ENCODE results near the gene CYREN. TPM values are rescaled to one million over a fixed set of nuclear protein-coding genes. Genes with fewer than 3 reads are reported as not detected.

CYREN gene
- total RNA-seq, 2 experiments from 2014 or later: 14.0 to 15.8 TPM

DNA sequence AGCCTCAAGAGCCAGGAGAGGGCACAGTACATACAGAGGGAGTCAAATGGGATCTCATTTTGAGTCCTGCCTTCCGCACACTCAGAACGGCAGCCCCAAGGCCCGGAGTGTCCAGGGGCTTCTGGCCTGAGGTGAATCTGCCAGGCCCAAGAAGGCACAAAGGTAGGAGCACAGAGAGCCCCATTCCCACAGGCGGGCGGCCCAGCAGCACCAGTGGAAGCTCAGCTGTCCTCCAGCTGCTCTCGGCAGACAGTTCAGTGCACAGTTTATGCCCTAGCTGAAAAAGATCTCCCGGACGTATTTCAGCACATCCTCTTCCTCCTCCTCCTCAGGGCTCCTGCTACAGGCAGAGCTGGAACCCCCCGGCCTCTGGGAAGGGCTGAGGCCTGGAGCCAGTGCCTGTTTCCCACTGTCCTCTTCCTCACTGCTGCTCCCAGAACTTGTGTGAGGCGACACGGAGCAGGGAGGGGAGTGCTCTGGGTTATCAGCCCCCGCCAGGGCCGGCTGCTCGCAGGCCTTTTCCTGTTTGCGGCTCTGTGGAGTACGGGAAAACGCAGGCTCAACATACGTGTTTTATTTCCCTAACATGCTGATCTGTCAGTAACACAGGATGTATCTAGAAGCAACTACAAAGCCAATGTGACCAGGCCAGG is 4.0 kb downstream of the CYREN start:
- peaks cover 46% of the 10 kb centered on the region for H3K4me1 Mint-ChIP-seq (ENCODE audit: low read depth)
- H3K4me3 Mint-ChIP-seq: peak overlapping the region; percentile 61

DNA sequence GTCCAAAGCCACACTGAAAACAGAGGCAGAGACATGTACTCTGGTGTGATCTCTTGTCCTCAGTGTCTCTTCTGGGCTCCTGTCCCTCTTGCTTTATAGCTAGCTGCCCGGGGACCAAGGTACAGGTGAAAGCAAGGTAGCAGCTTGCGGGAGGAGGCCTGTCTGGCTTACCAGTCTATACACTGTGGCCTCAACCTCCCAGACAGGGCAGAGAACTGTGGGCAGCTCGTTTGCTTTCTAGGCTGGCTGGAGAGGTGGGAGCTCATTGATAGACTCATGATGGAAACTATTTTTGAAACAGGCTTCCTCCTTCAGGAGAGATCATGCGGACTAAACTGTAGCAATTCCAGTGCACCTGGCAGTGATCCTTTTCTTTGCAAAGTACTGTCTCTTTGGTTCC is 4.6 kb downstream of the CYREN start:
- H3K27me3 Mint-ChIP-seq: no peaks in the 10 kb centered on the region
- Histone ChIP-seq H3K9me3 (ENCODE audit: control insufficient read depth in 1 of 2, insufficient read depth in 1 of 2, low read length in 2 of 2) (peaks cover 5 to 9% of the 10 kb centered on the region in 2 experiments), H3K27ac (ENCODE audit: low read depth in 1 of 2, low read length in 2 of 2) (no peak overlapping the region), H3K36me3 (ENCODE audit: insufficient read depth, low read length) (peaks cover 63% of the 10 kb centered on the region), H3K4me3 (ENCODE audit: low read length) (no peak overlapping the region), H3K27me3 (ENCODE audit: control insufficient read depth in 1 of 2, insufficient read depth in 2 of 2, low read length in 2 of 2) (no peaks in the 10 kb centered on the region), H3K4me1 (ENCODE audit: insufficient read depth, low read length) (peaks cover 43% of the 10 kb centered on the region)
- POLR2A ChIA-PET: interaction anchor here (1.6 to 5.3 kb wide), 2 partner anchors 18 to 179 kb away, joined by 4 to 35 read pairs; partner anchors contain the start of genes AGBL3 and TMEM140
- intact Hi-C loops (cut with DNase I, micrococcal nuclease): loop anchor here (2.0 to 10.0 kb wide), 6 partner anchors 15 to 711 kb away; partner anchors contain the start of genes WDR91 (in 2 of the 2), AKR1B1 (in 1 of the 2), BPGM (in 1 of the 2) and STMP1 (in 1 of the 2)
- H3K9me3 Mint-ChIP-seq: peaks cover 5% of the 10 kb centered on the region
- DNase-seq (no peak), ATAC-seq (ENCODE audit: poor library complexity) (no peak)
- H3K27ac Mint-ChIP-seq: peak overlapping the region; percentile 94
- peaks cover 86% of the 10 kb centered on the region for H3K36me3 Mint-ChIP-seq (ENCODE audit: low read depth)
- TF ChIP-seq, protein P1, sequence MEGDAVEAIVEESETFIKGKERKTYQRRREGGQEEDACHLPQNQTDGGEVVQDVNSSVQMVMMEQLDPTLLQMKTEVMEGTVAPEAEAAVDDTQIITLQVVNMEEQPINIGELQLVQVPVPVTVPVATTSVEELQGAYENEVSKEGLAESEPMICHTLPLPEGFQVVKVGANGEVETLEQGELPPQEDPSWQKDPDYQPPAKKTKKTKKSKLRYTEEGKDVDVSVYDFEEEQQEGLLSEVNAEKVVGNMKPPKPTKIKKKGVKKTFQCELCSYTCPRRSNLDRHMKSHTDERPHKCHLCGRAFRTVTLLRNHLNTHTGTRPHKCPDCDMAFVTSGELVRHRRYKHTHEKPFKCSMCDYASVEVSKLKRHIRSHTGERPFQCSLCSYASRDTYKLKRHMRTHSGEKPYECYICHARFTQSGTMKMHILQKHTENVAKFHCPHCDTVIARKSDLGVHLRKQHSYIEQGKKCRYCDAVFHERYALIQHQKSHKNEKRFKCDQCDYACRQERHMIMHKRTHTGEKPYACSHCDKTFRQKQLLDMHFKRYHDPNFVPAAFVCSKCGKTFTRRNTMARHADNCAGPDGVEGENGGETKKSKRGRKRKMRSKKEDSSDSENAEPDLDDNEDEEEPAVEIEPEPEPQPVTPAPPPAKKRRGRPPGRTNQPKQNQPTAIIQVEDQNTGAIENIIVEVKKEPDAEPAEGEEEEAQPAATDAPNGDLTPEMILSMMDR (IDR thresholded peaks at IDR 0.05): no peak
- H3K4me1 Mint-ChIP-seq (ENCODE audit: low read depth): peaks cover 43% of the 10 kb centered on the region
- no peak overlapping the region for H3K4me3 Mint-ChIP-seq
- CTCF ChIA-PET: interaction anchor here (0.7 to 1.5 kb wide), 2 partner anchors 34 to 180 kb away, joined by 3 to 4 read pairs; partner anchors contain the start of gene AGBL3

More for the DNA sequence above, 4.0 kb downstream of the CYREN start:
- H3K36me3 ChIP-seq (ENCODE audit: insufficient read depth, low read length): peaks cover 57% of the 10 kb centered on the region
- TF ChIP-seq, protein P1 (IDR thresholded peaks at IDR 0.05): no peak
- H3K27ac Mint-ChIP-seq: peak overlapping the region; percentile 94
- intact Hi-C loops (cut with DNase I, micrococcal nuclease): loop anchor here (2.0 to 10.0 kb wide), 6 partner anchors 16 to 712 kb away; partner anchors contain the start of genes WDR91 (in 2 of the 2), AKR1B1 (in 1 of the 2), BPGM (in 1 of the 2) and STMP1 (in 1 of the 2)
- ChIA-PET POLR2A (interaction anchor here (5.3 kb wide), 1 partner anchor 18 kb away, joined by 35 read pairs; the partner anchor contains the start of gene TMEM140), CTCF (interaction anchor here (1.5 kb wide), 1 partner anchor 181 kb away, joined by 4 read pairs; the partner anchor contains the start of gene AGBL3)
- H3K4me1 ChIP-seq (ENCODE audit: insufficient read depth, low read length): peaks cover 45% of the 10 kb centered on the region
- H3K9me3 ChIP-seq (ENCODE audit: control insufficient read depth in 1 of 2, insufficient read depth in 1 of 2, low read length in 2 of 2): peaks cover 5 to 8% of the 10 kb centered on the region in 2 experiments
- no peaks in the 10 kb centered on the region for H3K27me3 ChIP-seq (ENCODE audit: control insufficient read depth in 1 of 2, insufficient read depth in 2 of 2, low read length in 2 of 2)
- H3K36me3 Mint-ChIP-seq (ENCODE audit: low read depth): peaks cover 80% of the 10 kb centered on the region
- no peak for DNase-seq
- peaks cover 5% of the 10 kb centered on the region for H3K9me3 Mint-ChIP-seq
- H3K27me3 Mint-ChIP-seq: no peaks in the 10 kb centered on the region
- peak overlapping the region in 1 of 2 donors; percentile 5 for H3K27ac ChIP-seq (ENCODE audit: low read depth in 1 of 2, low read length in 2 of 2)
- ATAC-seq (ENCODE audit: poor library complexity): no peak
- no peak overlapping the region for H3K4me3 ChIP-seq (ENCODE audit: low read length)

DNA sequence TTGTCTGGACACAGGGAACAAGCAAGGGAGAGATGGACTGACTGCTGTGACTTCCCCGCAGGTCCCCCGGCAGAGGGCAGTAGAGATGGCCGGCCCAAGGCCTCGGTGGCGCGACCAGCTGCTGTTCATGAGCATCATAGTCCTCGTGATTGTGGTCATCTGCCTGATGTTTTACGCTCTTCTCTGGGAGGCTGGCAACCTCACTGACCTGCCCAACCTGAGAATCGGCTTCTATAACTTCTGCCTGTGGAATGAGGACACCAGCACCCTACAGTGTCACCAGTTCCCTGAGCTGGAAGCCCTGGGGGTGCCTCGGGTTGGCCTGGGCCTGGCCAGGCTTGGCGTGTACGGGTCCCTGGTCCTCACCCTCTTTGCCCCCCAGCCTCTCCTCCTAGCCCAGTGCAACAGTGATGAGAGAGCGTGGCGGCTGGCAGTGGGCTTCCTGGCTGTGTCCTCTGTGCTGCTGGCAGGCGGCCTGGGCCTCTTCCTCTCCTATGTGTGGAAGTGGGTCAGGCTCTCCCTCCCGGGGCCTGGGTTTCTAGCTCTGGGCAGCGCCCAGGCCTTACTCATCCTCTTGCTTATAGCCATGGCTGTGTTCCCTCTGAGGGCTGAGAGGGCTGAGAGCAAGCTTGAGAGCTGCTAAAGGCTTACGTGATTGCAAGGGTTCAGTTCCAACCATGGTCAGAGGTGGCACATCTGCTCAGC is 6.0 kb downstream of the CYREN start:
- TF ChIP-seq, protein P1 (IDR thresholded peaks at IDR 0.05): no peak
- H3K9me3 ChIP-seq (ENCODE audit: control insufficient read depth in 1 of 2, insufficient read depth in 1 of 2, low read length in 2 of 2): peaks cover 5 to 9% of the 10 kb centered on the region in 2 experiments
- ChIA-PET CTCF (interaction anchor here (1.5 kb wide), 1 partner anchor 179 kb away, joined by 4 read pairs; the partner anchor contains the start of gene AGBL3), POLR2A (interaction anchor here (0.9 to 5.3 kb wide), 6 partner anchors 9 to 519 kb away, joined by 3 to 35 read pairs (median 4); partner anchors contain the start of genes AGBL3 and TMEM140)
- no peak for ATAC-seq (ENCODE audit: poor library complexity)
- Mint-ChIP-seq H3K27ac (peak overlapping the region; percentile 94), H3K4me3 (no peak overlapping the region), H3K27me3 (no peaks in the 10 kb centered on the region), H3K9me3 (peaks cover 5% of the 10 kb centered on the region), H3K4me1 (ENCODE audit: low read depth) (peaks cover 49% of the 10 kb centered on the region), H3K36me3 (ENCODE audit: low read depth) (peaks cover 94% of the 10 kb centered on the region)
- H3K27me3 ChIP-seq (ENCODE audit: control insufficient read depth in 1 of 2, insufficient read depth in 2 of 2, low read length in 2 of 2): no peaks in the 10 kb centered on the region
- no peak overlapping the region for H3K4me3 ChIP-seq (ENCODE audit: low read length)
- H3K36me3 ChIP-seq (ENCODE audit: insufficient read depth, low read length): peaks cover 65% of the 10 kb centered on the region
- intact Hi-C loops (cut with DNase I, micrococcal nuclease): loop anchor here (5.0 to 10.0 kb wide), 5 partner anchors 48 to 710 kb away; partner anchors contain the start of genes WDR91 (in 2 of the 2), AKR1B1 (in 1 of the 2), BPGM (in 1 of the 2) and STMP1 (in 1 of the 2)
- no peak for DNase-seq
- H3K4me1 ChIP-seq (ENCODE audit: insufficient read depth, low read length): peaks cover 42% of the 10 kb centered on the region
- no peak overlapping the region for H3K27ac ChIP-seq (ENCODE audit: low read depth in 1 of 2, low read length in 2 of 2)

Data from CD4-positive, alpha-beta T cell (primary cell).